K562 (cell line): Measurements from ENCODE around the gene R3HDM2. TPM values are rescaled to one million over a fixed set of nuclear protein-coding genes. Genes with fewer than 3 reads are reported as not detected.

Source experiments
- MEF2A ChIP-seq: IDR thresholded peaks from 2 replicates; pipeline ENCODE4 v1.6.1; 2011; ENCODE audit warnings: low read depth, mild to moderate bottlenecking, low read length, moderate library complexity; ENCODE audit not compliant: control insufficient read depth
- NCOA2 ChIP-seq, 2 experiments: fragments of 450-650 bp; IDR thresholded peaks; 2 replicates each; pipeline ENCODE4 v1.6.1; 2018; ENCODE audit warnings: mild to moderate bottlenecking in 2 of 2, moderate library complexity in 1 of 2; ENCODE audit not compliant: partially characterized antibody in 2 of 2
- POU5F1 ChIP-seq: fragments of 150-350 bp; IDR thresholded peaks from 2 replicates; pipeline ENCODE4 v1.6.1; 2014; ENCODE audit warnings: borderline replicate concordance, low read length, low read depth, mild to moderate bottlenecking; ENCODE audit not compliant: partially characterized antibody
- YY1 ChIP-seq, 3 experiments: IDR thresholded peaks; 2 replicates each; pipeline ENCODE4 v1.6.1; 2011; ENCODE audit warnings: low read length in 2 of 3, mild to moderate bottlenecking in 2 of 3, moderate library complexity in 2 of 3, borderline replicate concordance in 1 of 3, control low read depth in 1 of 3, low read depth in 1 of 3; ENCODE audit not compliant: insufficient read depth in 3 of 3, insufficient replicate concordance in 2 of 3, control insufficient read depth in 1 of 3, insufficient read length in 1 of 3; ENCODE audit errors: extremely low read depth in 1 of 3
- ZBTB17 ChIP-seq: fragments of 450-650 bp; formaldehyde crosslinking; IDR thresholded peaks from 2 replicates; pipeline ENCODE4 v1.4.0; 2020; ENCODE audit warnings: mild to moderate bottlenecking
- polyA plus RNA-seq, 8 experiments: library from polyadenylated mRNA; depleted of rRNA in 4 of 8; stranded (reverse) in 5 of 8; unstranded in 3 of 8; fragments of >200 nt; fragmentation: Nextera tagmentation in 2 of 8; fragmentation: Illumina TruSeq in 1 of 8; extraction: Ambion mirVana in 2 of 8; extraction: Trizol in 1 of 8; gene quantifications; 2 replicates each; pipeline versions ENCODE4 v1.2.1 to v1.2.3, GENCODE V29; 2011 to 2014; ENCODE audit warnings: inconsistent platforms in 1 of 8, missing spikeins in 1 of 8
- total RNA-seq, 7 experiments: library from RNA; depleted of rRNA in 6 of 7; stranded (reverse); fragments of >200 nt in 6 of 7; fragmentation: Illumina TruSeq in 2 of 7; extraction: Trizol in 2 of 7; gene quantifications; 2 replicates each; pipeline versions ENCODE4 v1.2.1 to v1.2.3, GENCODE V29; 2011 to 2021; ENCODE audit warnings: low replicate concordance in 1 of 7
- TF ChIP-seq, protein P1 (sequence below): sonication (generic); formaldehyde crosslinking; IDR thresholded peaks from 2 replicates; pipeline ENCODE4 v1.8.1; 2023; ENCODE audit warnings: missing genetic modification reagents, mild to moderate bottlenecking, borderline replicate concordance
- TF ChIP-seq, protein P2 (sequence below), 2 experiments: fragments of 450-650 bp; IDR thresholded peaks; 2 replicates each; pipeline ENCODE4 v1.6.1; 2016; ENCODE audit warnings: mild to moderate bottlenecking in 2 of 2, borderline replicate concordance in 1 of 2, low read depth in 1 of 2, moderate library complexity in 1 of 2

R3HDM2 gene
- total and polyA plus RNA-seq, 9 of the 15 experiments (the other 6 are each of a cell fraction or from before 2014, with no cell fraction given) = 3.3 to 18.8 (median 9.0) TPM

- peak in 2 of 3 experiments; percentile 43 to 64 for TF ChIP-seq YY1 (IDR thresholded peaks at IDR 0.05; ENCODE audit: borderline replicate concordance in 1 of 3, control insufficient read depth in 1 of 3, extremely low read depth in 1 of 3, insufficient read depth in 3 of 3, insufficient read length in 1 of 3, insufficient replicate concordance in 2 of 3, low read depth in 1 of 3, low read length in 2 of 3)
- TF ChIP-seq, protein P1, sequence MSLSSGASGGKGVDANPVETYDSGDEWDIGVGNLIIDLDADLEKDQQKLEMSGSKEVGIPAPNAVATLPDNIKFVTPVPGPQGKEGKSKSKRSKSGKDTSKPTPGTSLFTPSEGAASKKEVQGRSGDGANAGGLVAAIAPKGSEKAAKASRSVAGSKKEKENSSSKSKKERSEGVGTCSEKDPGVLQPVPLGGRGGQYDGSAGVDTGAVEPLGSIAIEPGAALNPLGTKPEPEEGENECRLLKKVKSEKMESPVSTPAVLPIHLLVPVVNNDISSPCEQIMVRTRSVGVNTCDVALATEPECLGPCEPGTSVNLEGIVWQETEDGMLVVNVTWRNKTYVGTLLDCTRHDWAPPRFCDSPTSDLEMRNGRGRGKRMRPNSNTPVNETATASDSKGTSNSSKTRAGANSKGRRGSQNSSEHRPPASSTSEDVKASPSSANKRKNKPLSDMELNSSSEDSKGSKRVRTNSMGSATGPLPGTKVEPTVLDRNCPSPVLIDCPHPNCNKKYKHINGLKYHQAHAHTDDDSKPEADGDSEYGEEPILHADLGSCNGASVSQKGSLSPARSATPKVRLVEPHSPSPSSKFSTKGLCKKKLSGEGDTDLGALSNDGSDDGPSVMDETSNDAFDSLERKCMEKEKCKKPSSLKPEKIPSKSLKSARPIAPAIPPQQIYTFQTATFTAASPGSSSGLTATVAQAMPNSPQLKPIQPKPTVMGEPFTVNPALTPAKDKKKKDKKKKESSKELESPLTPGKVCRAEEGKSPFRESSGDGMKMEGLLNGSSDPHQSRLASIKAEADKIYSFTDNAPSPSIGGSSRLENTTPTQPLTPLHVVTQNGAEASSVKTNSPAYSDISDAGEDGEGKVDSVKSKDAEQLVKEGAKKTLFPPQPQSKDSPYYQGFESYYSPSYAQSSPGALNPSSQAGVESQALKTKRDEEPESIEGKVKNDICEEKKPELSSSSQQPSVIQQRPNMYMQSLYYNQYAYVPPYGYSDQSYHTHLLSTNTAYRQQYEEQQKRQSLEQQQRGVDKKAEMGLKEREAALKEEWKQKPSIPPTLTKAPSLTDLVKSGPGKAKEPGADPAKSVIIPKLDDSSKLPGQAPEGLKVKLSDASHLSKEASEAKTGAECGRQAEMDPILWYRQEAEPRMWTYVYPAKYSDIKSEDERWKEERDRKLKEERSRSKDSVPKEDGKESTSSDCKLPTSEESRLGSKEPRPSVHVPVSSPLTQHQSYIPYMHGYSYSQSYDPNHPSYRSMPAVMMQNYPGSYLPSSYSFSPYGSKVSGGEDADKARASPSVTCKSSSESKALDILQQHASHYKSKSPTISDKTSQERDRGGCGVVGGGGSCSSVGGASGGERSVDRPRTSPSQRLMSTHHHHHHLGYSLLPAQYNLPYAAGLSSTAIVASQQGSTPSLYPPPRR (CRISPR knock-in tag) = 0 out of 2 replicates have a peak, but pooled peaks have one; percentile 52
- TF ChIP-seq ZBTB17 (CRISPR knock-in tag) = no peak
- TF ChIP-seq MEF2A = no peak
- TF ChIP-seq, protein P2, sequence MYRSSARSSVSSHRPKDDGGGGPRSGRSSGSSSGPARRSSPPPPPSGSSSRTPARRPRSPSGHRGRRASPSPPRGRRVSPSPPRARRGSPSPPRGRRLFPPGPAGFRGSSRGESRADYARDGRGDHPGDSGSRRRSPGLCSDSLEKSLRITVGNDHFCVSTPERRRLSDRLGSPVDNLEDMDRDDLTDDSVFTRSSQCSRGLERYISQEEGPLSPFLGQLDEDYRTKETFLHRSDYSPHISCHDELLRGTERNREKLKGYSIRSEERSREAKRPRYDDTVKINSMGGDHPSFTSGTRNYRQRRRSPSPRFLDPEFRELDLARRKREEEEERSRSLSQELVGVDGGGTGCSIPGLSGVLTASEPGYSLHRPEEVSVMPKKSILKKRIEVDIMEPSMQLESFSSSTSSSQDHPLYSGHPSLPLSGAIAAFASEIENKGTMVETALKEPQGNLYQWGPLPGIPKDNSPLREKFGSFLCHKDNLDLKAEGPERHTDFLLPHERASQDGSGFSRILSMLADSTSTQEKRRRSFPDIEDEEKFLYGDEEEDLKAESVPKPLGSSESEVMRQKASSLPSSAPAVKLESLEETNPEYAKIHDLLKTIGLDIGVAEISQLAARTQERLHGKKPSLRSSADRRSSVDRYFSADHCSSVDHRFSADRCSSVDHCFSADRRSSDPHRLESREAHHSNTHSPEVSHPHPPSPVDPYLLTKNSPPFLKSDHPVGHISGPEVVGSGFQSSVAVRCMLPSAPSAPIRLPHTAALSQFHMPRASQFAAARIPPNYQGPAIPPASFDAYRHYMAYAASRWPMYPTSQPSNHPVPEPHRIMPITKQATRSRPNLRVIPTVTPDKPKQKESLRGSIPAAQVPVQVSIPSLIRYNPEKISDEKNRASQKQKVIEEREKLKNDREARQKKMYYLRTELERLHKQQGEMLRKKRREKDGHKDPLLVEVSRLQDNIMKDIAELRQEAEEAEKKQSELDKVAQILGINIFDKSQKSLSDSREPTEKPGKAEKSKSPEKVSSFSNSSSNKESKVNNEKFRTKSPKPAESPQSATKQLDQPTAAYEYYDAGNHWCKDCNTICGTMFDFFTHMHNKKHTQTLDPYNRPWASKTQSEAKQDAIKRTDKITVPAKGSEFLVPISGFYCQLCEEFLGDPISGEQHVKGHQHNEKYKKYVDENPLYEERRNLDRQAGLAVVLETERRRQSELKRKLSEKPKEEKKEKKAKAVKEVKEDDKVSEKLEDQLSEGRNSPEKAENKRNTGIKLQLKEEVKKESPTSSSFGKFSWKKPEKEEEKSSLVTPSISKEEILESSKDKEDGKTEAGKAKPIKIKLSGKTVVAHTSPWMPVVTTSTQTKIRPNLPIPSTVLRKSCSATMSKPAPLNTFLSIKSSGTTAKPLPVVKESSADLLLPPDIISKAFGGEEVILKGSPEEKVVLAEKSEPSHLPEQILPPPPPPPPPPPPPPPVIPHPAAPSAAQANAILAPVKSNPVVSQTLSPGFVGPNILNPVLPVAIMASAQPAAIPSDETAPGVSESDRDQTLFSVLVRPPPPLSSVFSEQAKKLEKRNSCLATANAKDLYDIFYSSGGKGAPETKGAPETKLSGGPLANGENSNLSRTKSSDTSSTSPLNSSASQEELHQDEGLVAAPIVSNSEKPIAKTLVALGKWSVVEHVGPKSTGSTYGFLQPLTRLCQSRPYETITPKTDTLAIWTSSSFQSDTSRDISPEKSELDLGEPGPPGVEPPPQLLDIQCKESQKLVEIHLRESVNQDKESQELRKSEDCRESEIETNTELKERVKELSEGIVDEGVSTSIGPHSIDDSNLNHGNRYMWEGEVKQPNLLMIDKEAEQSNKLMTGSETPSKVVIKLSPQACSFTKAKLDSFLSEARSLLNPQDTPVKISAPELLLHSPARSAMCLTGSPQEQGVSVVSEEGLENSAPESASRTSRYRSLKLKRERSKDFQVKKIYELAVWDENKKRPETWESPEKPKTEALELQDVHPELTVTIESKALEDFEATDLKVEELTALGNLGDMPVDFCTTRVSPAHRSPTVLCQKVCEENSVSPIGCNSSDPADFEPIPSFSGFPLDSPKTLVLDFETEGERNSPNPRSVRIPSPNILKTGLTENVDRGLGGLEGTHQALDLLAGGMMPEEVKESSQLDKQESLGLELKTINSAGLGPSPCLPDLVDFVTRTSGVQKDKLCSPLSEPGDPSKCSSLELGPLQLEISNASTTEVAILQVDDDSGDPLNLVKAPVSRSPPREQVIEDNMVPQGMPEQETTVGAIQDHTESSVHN (IDR thresholded peaks at IDR 0.05; ENCODE audit: borderline replicate concordance in 1 of 2, low read depth in 1 of 2) = no peak
- no peak for TF ChIP-seq NCOA2 (IDR thresholded peaks at IDR 0.05; ENCODE audit: partially characterized antibody in 2 of 2)
- no peak for TF ChIP-seq POU5F1
Observed at GRCh38 chr12:57238854-57239554, 191.8 kb downstream of the R3HDM2 start (continued).
